ENCODE results near the gene RP2. TPM values are rescaled to one million over a fixed set of nuclear protein-coding genes. Genes with fewer than 3 reads are reported as not detected.

The RP2 gene
- total RNA-seq: 1 to 10 TPM; 4.7 to 5.5 (median 4.9) TPM

DNA sequence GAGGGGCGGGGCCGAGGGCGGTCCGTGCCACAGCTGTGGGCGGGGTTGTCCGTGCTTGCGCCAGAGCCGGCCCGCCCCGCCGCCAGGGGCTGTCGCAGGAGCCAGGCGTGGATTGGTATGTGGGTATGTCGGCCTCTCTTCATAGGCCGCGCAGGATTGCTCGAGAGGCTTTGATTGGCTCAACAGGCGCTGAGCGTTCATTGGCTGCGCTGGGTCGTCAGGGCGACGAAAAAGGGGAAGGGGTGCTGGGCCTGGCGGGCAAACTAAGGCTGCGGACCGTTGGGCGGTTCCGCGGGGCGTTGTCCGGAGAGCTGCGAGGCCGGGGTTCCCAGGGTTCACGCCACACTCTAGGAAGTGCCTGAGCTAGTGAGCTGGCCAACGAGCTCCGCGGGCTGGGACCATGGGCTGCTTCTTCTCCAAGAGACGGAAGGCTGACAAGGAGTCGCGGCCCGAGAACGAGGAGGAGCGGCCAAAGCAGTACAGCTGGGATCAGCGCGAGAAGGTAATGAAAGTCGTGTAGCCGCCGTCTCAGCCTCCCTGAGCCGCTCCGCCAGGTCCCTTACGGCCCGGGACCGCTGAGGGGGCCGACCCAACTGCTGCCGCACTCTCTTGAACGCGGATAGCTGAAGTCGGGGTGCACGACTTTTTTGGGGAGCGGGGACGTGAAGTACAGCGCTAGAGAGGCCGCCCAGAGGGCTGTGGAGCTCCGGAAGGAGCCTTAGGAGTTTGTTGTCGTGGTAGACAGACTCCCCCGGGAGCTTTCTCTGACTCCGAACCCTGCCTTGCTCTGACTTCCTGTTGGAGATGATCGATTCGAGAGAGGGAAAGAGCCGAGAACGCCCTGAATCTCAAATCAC lies at the start of gene RP2:
Gene RP2 (plus strand): TSS at position 343 of the 857 bp plus-strand sequence. CDS start 58 bp downstream, at position 401.
- Mint-ChIP-seq H3K9me3 (no peaks in the 10 kb centered on the region), H3K4me3 (peak within 1 kb of the TSS; percentile 97), H3K27me3 (ENCODE audit: low read depth) (no peaks in the 10 kb centered on the region), H3K36me3 (ENCODE audit: insufficient read depth) (no peaks in the 10 kb centered on the region), H3K4me1 (ENCODE audit: low read depth) (peaks cover 7% of the 10 kb centered on the region)
- ATAC-seq (peak; percentile 97 to 98), DNase-seq (peak; percentile 81)

GRCh38 chrX:46788902-46789301 lies 47.9 kb upstream of the RP2 start:
- DNase-seq: no peak

GRCh38 chrX:46791927-46792809 lies 44.7 kb upstream of the RP2 start:
- no peak overlapping the region for H3K4me3 Mint-ChIP-seq
- H3K9me3 Mint-ChIP-seq: no peaks in the 10 kb centered on the region
- DNase-seq: no peak
- no peaks in the 10 kb centered on the region for H3K27me3 Mint-ChIP-seq (ENCODE audit: low read depth)
- H3K4me1 Mint-ChIP-seq (ENCODE audit: low read depth): peaks cover 14% of the 10 kb centered on the region
- ATAC-seq: peak; percentile 79 to 82
- no peaks in the 10 kb centered on the region for H3K36me3 Mint-ChIP-seq (ENCODE audit: insufficient read depth)

More at GRCh38 chrX:46788902-46789301, 47.9 kb upstream of the RP2 start:
- Mint-ChIP-seq H3K36me3 (ENCODE audit: insufficient read depth) (no peaks in the 10 kb centered on the region), H3K4me3 (no peak overlapping the region), H3K9me3 (no peaks in the 10 kb centered on the region), H3K27me3 (ENCODE audit: low read depth) (no peaks in the 10 kb centered on the region), H3K4me1 (ENCODE audit: low read depth) (peaks cover 14% of the 10 kb centered on the region)
- ATAC-seq: no peak

DNA sequence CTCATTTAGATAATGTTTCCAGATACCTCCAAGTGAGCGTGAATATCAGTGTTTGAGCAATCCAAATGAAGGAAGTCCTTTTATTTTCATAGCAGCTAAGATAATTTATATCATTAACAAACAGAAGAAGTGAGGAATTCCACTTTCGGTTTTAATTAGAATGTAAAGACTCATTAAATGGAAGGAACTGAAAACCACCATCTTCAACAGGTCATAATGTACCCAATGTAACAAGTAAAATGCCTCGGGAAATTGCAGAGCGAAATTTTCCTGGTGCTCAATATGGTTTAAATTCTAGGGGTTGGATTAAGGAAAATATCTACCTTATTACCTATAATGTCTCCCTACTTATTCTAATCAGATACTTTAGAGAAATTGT lies 44.0 kb upstream of the RP2 start:
- no peak overlapping the region for H3K4me3 Mint-ChIP-seq
- peaks cover 14% of the 10 kb centered on the region for H3K4me1 Mint-ChIP-seq (ENCODE audit: low read depth)
- H3K9me3 Mint-ChIP-seq: no peaks in the 10 kb centered on the region
- H3K36me3 Mint-ChIP-seq (ENCODE audit: insufficient read depth): no peaks in the 10 kb centered on the region
- ATAC-seq (peak; percentile 20 to 25), DNase-seq (no peak)
- H3K27me3 Mint-ChIP-seq (ENCODE audit: low read depth): no peaks in the 10 kb centered on the region

- no peak overlapping the region for H3K4me3 Mint-ChIP-seq
- no peak for ATAC-seq
Observed at GRCh38 chrX:46793386-46794143, 43.3 kb upstream of the RP2 start.

DNA sequence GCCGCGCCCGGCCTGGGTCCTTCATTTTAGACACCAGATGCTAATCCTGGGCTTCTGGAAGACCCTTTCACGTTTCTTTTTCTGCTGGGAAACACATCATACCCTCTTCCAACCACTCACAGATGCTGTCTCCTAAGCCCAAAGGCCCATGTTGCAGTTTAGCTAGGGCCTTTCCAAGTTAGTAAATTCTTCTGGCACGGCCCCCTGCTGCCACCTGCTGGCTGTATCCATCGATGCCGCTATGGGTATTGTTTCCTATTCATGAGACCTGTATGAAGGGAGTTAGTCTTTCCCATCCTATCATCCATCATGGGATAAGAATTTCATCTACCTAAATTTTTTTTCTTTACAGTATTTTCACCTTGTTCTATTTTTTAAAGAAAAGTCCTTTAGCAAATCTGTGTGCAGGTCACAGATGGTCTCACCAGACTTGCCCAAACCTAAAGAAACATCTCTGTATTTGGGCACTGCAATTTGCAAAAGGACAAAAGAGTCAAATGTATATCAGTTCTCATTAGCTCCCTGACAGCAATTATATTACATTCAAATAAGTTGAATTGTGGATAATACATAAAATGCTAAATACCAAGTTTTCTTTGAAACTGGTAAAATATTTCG lies 40.2 kb upstream of the RP2 start:
- H3K9me3 Mint-ChIP-seq: no peaks in the 10 kb centered on the region
- H3K4me1 Mint-ChIP-seq (ENCODE audit: low read depth): peaks cover 14% of the 10 kb centered on the region
- no peaks in the 10 kb centered on the region for H3K36me3 Mint-ChIP-seq (ENCODE audit: insufficient read depth)
- DNase-seq: peak; percentile 62
- ATAC-seq: peak; percentile 42 to 51
- no peaks in the 10 kb centered on the region for H3K27me3 Mint-ChIP-seq (ENCODE audit: low read depth)
- no peak overlapping the region for H3K4me3 Mint-ChIP-seq

More at GRCh38 chrX:46793386-46794143, 43.3 kb upstream of the RP2 start:
- peaks cover 14% of the 10 kb centered on the region for H3K4me1 Mint-ChIP-seq (ENCODE audit: low read depth)
- no peaks in the 10 kb centered on the region for H3K9me3 Mint-ChIP-seq
- DNase-seq: no peak
- no peaks in the 10 kb centered on the region for H3K36me3 Mint-ChIP-seq (ENCODE audit: insufficient read depth)
- H3K27me3 Mint-ChIP-seq (ENCODE audit: low read depth): no peaks in the 10 kb centered on the region

- Mint-ChIP-seq H3K36me3 (ENCODE audit: insufficient read depth) (no peaks in the 10 kb centered on the region), H3K4me1 (ENCODE audit: low read depth) (no peaks in the 10 kb centered on the region), H3K4me3 (no peak overlapping the region), H3K27me3 (ENCODE audit: low read depth) (peaks cover 2% of the 10 kb centered on the region), H3K9me3 (no peaks in the 10 kb centered on the region)
- DNase-seq (no peak), ATAC-seq (no peak)
Observed at GRCh38 chrX:46803140-46803539, 33.7 kb upstream of the RP2 start.

GRCh38 chrX:46805270-46805669 lies 31.6 kb upstream of the RP2 start:
- Mint-ChIP-seq H3K4me3 (no peak overlapping the region), H3K36me3 (ENCODE audit: insufficient read depth) (no peaks in the 10 kb centered on the region), H3K9me3 (peaks cover 2% of the 10 kb centered on the region), H3K27me3 (ENCODE audit: low read depth) (peaks cover 2% of the 10 kb centered on the region), H3K4me1 (ENCODE audit: low read depth) (no peaks in the 10 kb centered on the region)
- DNase-seq (no peak), ATAC-seq (no peak)

GRCh38 chrX:46811121-46811520 lies 25.7 kb upstream of the RP2 start:
- DNase-seq (no peak), ATAC-seq (no peak)
- H3K27me3 Mint-ChIP-seq (ENCODE audit: low read depth): no peaks in the 10 kb centered on the region
- H3K9me3 Mint-ChIP-seq: peaks cover 3% of the 10 kb centered on the region
- H3K36me3 Mint-ChIP-seq (ENCODE audit: insufficient read depth): no peaks in the 10 kb centered on the region
- H3K4me1 Mint-ChIP-seq (ENCODE audit: low read depth): no peaks in the 10 kb centered on the region
- H3K4me3 Mint-ChIP-seq: no peak overlapping the region

DNA sequence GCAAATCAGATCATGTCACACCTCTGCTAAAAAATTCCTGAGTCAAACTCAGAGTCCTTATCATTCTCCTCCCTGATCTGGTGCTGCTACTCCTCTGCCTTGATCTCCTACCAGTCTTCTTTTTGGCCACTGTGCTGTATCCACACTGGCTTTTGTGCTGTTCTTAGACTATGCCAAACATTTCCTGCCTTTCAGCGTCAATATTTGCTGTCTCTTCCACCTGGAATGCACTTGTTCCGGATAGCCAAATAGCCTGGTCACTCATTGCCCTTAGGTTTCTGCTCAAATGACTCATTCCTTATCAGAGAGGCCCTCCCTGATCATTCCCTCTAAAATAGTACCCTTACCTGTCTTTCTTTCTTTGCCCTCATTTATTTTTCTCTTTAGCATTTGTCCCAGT lies 24.4 kb upstream of the RP2 start:
- Mint-ChIP-seq H3K27me3 (ENCODE audit: low read depth) (no peaks in the 10 kb centered on the region), H3K4me3 (no peak overlapping the region)

DNA sequence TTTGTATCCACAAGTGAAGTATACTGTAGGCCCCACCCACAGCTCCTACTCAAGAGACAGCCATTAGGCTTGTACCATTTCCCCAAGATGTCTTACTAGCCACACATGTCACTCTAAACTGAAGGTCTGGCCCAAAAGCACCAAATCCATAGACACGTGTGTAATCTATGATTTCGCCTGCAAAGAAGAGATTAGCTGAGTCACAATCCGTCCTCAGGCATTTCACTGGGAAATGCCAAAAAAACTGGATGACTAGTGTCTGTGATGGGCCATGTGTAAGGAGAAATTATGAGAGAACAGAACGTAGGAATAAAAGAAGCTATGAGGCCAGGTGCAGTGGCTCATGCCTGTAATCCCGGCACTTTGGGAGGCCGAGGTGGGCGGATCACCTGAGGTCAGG lies 21.9 kb upstream of the RP2 start:
- Mint-ChIP-seq H3K36me3 (ENCODE audit: insufficient read depth) (no peaks in the 10 kb centered on the region), H3K27me3 (ENCODE audit: low read depth) (no peaks in the 10 kb centered on the region), H3K4me3 (no peak overlapping the region), H3K9me3 (peaks cover 3% of the 10 kb centered on the region), H3K4me1 (ENCODE audit: low read depth) (no peaks in the 10 kb centered on the region)
- no peak for DNase-seq
- no peak for ATAC-seq

More for the DNA sequence above, 24.4 kb upstream of the RP2 start:
- Mint-ChIP-seq H3K9me3 (peaks cover 3% of the 10 kb centered on the region), H3K4me1 (ENCODE audit: low read depth) (no peaks in the 10 kb centered on the region), H3K36me3 (ENCODE audit: insufficient read depth) (no peaks in the 10 kb centered on the region)
- ATAC-seq (no peak), DNase-seq (no peak)

- ATAC-seq (no peak), DNase-seq (no peak)
- H3K27me3 Mint-ChIP-seq (ENCODE audit: low read depth): no peaks in the 10 kb centered on the region
- H3K9me3 Mint-ChIP-seq: peaks cover 18% of the 10 kb centered on the region
- H3K4me1 Mint-ChIP-seq (ENCODE audit: low read depth): no peaks in the 10 kb centered on the region
- H3K4me3 Mint-ChIP-seq: no peak overlapping the region
- H3K36me3 Mint-ChIP-seq (ENCODE audit: insufficient read depth): no peaks in the 10 kb centered on the region
Observed at GRCh38 chrX:46819136-46819535, 17.7 kb upstream of the RP2 start.

DNA sequence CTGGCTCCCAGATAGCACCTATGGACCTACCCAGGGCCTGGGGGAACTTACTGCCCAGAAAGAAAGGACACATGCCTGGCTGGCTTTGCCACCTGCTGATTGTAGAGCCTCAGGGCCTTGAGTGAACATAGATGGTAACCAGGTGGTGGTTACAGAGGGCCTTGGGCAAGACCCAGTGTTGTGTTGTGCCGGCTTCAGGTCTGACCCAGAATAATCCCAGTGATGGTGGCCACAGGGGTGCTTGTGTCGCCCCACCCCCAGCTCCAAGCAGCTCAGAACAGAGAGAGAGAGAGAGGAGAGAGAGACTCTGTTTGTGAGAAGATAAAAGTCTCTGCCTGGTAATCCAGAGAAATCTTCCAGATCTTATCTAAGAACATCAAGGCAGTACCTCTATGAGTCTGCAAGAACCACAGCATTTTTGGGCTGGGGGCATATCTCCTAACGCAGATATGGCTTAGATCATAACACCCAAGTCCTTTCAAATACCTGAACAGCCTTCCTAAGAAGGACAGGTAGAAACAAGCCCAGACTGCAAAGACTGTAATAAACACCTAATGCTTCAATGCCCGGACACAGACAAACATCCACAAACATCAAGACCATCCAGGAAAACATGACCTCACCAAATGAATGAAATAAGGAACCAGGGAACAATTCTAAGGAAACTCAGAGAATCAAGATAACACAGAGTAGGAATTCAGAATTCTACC lies 16.3 kb upstream of the RP2 start:
- Mint-ChIP-seq H3K4me3 (no peak overlapping the region), H3K36me3 (ENCODE audit: insufficient read depth) (no peaks in the 10 kb centered on the region), H3K9me3 (peaks cover 18% of the 10 kb centered on the region), H3K4me1 (ENCODE audit: low read depth) (no peaks in the 10 kb centered on the region), H3K27me3 (ENCODE audit: low read depth) (no peaks in the 10 kb centered on the region)
- DNase-seq (no peak), ATAC-seq (no peak)
